ENCODE measurements around the gene HAL.

HAL gene, protein sequence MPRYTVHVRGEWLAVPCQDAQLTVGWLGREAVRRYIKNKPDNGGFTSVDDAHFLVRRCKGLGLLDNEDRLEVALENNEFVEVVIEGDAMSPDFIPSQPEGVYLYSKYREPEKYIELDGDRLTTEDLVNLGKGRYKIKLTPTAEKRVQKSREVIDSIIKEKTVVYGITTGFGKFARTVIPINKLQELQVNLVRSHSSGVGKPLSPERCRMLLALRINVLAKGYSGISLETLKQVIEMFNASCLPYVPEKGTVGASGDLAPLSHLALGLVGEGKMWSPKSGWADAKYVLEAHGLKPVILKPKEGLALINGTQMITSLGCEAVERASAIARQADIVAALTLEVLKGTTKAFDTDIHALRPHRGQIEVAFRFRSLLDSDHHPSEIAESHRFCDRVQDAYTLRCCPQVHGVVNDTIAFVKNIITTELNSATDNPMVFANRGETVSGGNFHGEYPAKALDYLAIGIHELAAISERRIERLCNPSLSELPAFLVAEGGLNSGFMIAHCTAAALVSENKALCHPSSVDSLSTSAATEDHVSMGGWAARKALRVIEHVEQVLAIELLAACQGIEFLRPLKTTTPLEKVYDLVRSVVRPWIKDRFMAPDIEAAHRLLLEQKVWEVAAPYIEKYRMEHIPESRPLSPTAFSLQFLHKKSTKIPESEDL

DNA sequence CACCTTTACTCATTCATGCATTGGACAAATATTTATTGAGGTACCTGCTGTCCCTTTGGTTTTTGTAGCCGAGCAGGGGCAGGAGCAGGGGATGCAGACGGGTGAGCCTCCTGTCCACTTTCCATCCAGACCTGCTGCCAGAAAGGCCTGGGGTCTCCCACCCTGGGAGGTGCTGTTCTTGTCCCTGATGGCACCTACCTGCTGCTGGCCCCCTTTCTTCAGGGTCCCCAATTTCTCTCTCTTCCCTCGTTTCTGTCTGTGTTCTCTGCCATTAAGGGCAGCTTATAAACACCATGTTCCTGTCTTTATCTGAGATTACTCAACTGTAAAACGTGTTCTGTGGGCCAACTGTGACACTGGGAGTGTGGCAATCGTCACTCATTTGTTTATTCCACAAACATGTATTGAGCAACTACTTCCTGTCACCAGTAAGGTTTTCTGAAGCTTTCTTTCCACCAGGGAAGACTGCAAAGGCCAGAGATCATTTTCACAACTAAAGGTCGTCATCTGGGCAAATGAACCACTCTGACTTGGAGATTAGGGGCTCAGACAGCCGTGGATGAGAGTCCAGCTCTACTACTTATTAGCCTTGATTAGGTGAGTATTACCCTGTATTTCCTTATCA lies at the start of gene HAL:
Gene HAL (minus strand): TSS at position 311 of the 625 bp plus-strand sequence. CDS start 434 bp downstream, outside the sequence.
- H3K4me3 ChIP-seq (replicated peaks; ENCODE audit: low read depth, low read length): no peak within 1 kb of the TSS
- TF ChIP-seq, protein P1, sequence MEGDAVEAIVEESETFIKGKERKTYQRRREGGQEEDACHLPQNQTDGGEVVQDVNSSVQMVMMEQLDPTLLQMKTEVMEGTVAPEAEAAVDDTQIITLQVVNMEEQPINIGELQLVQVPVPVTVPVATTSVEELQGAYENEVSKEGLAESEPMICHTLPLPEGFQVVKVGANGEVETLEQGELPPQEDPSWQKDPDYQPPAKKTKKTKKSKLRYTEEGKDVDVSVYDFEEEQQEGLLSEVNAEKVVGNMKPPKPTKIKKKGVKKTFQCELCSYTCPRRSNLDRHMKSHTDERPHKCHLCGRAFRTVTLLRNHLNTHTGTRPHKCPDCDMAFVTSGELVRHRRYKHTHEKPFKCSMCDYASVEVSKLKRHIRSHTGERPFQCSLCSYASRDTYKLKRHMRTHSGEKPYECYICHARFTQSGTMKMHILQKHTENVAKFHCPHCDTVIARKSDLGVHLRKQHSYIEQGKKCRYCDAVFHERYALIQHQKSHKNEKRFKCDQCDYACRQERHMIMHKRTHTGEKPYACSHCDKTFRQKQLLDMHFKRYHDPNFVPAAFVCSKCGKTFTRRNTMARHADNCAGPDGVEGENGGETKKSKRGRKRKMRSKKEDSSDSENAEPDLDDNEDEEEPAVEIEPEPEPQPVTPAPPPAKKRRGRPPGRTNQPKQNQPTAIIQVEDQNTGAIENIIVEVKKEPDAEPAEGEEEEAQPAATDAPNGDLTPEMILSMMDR (IDR thresholded peaks at IDR 0.05; ENCODE audit: low read depth, low read length, missing control alignments): no peak
- no peak for DNase-seq (ENCODE audit: extremely low read depth, low read depth)

DNA sequence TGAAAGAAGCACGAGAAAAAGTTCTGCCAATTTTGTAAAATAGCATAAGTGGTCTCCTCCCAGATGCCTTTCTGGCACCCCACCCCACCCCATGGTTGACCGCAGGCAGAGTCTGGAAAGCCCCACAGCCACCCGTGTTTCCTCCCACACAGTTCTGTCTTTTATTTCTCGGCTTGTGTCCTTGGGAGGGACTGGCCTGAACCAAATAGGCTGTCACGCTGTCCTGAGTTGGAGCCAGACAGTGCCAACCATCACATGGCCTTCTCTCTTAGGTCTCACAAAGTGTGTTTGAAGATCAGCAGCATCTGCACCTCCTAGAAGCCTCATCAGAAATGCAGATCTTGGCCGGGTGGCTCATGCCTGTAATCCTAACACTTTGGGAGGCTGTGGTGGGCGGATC lies 49.4 kb upstream of the HAL start:
- no peak overlapping the region for H3K4me3 ChIP-seq (replicated peaks; ENCODE audit: low read depth, low read length)
- TF ChIP-seq, protein P1 (IDR thresholded peaks at IDR 0.05; ENCODE audit: low read depth, low read length, missing control alignments): no peak
- no peak for DNase-seq (ENCODE audit: extremely low read depth, low read depth)

DNA sequence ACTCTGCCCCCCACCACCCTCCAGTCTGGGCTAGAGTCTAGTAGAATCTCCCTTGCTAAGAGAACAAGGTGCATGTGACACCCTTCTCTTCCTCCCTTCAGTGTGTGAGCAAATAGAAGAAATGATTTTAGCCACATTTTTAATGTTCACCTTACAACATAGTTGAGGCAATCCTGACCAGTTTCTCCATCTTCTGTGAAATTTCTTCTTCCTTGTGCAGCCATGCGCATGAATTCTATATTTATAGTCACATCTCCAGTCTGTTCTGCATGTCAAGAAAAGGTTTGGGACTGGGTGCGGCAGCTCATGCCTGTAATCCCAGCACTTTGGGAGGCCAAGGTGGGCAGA lies 48.8 kb upstream of the HAL start:
- TF ChIP-seq, protein P1 (IDR thresholded peaks at IDR 0.05; ENCODE audit: low read depth, low read length, missing control alignments): no peak
- H3K4me3 ChIP-seq (replicated peaks; ENCODE audit: low read depth, low read length): no peak overlapping the region
- no peak for DNase-seq (ENCODE audit: extremely low read depth, low read depth)

DNA sequence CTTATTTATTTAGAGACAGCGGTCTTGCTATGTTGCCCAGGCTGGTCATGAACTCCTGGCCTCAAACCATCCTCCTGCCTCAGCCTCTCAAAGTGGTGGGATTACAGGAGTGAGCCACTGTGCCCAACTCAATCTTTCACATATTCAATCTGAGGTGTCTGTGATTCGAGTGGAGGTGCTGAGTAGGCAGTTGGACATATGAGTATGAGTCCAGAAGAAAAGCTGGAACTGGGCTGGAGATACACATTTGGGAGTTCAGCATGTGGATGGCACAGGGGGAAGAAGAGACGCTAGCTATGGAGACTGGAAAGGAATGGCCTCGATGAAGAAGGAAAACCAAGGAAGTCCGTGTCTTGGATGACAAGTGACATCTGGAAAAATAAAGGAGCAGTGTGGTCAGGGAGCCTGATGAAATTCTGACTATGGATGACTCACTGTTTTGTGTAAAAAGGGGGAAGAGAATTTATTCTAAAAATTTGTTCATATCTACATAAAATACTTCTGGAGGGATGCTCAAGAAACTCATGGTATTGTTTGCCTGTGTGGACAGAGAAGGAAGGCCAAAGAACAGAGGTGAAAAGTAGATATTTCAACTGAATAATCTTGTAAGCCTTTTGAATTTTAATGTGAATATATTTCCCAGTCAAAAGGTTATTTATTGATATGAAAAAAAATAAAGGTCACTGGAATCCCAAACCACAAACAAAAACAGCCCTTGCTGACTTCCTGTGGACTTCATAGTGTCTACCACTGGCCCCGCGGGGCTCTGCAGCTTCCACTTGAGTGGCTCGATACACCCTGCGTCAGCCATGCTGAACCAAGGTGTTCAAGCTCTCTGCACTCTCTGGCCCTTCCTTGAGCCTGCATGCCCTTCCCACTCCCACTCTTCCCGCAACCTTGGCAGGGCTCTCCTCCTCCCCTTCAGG lies 48.1 kb upstream of the HAL start:
- no peak for DNase-seq (ENCODE audit: extremely low read depth, low read depth)
- TF ChIP-seq, protein P1 (IDR thresholded peaks at IDR 0.05; ENCODE audit: low read depth, low read length, missing control alignments): no peak

DNA sequence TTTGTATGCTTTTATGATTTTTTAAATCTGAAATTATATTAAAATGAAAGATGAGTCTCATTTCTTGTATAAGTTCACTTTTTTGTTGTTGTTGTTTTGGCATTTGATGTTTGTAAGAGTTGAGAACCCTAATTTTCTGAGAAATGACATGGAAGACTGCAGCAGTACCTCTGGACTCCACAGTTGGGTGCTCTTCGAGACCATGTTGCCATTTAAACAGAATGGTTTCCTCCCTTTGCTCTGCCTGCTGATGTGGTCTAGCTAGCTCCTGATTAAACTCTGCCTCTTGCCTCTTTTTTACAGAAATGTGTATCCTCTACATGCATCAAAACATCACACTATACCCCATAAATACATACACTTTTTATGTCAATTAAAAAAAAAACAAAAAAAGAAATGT lies 45.0 kb upstream of the HAL start:
- DNase-seq (ENCODE audit: extremely low read depth, low read depth): no peak
- no peak overlapping the region for H3K4me3 ChIP-seq (replicated peaks; ENCODE audit: low read depth, low read length)
- TF ChIP-seq, protein P1 (IDR thresholded peaks at IDR 0.05; ENCODE audit: low read depth, low read length, missing control alignments): no peak

More for the DNA sequence above, 48.1 kb upstream of the HAL start:
- no peak overlapping the region for H3K4me3 ChIP-seq (replicated peaks; ENCODE audit: low read depth, low read length)
